ENCODE measurements around the gene EXOSC7. TPM values are rescaled to one million over a fixed set of nuclear protein-coding genes. Genes with fewer than 3 reads are reported as not detected.

The EXOSC7 gene
- total and polyA plus RNA-seq, 10 of the 15 experiments (the other 5 are each of a cell fraction or from before 2014, with no cell fraction given), result 58.0 to 193 (median 82.9) TPM

- no peak for TF ChIP-seq PRDM15 (CRISPR knock-in tag; IDR thresholded peaks at IDR 0.05)
- no peak for TF ChIP-seq JUND (IDR thresholded peaks at IDR 0.05; ENCODE audit: low read depth, low read length)
- no peak for TF ChIP-seq PAX5 (IDR thresholded peaks at IDR 0.05; ENCODE audit: borderline replicate concordance, low read depth, low read length)
- no peak for TF ChIP-seq SKIL (IDR thresholded peaks at IDR 0.05; ENCODE audit: low read depth, poor library complexity, severe bottlenecking)
Measured at GRCh38 chr3:45049807-45050206, 73.8 kb downstream of the EXOSC7 start (continued).

GRCh38 chr3:45051685-45052084 is 75.6 kb downstream of the EXOSC7 start:
- in situ Hi-C loops (cut with MboI), result no loop called here
- CTCF ChIA-PET, result interaction anchor here (0.6 to 12.6 kb wide), 3 partner anchors 10 to 1156 kb away, joined by 3 to 282 read pairs (median 5); no protein-coding TSS in a partner anchor
- Histone ChIP-seq H3K4me1 (ENCODE audit: control insufficient read depth, insufficient read depth, low read length) (no peaks in the 10 kb centered on the region), H3K27ac (ENCODE audit: control insufficient read depth, insufficient read depth) (no peak overlapping the region), H3K9ac (ENCODE audit: control insufficient read depth, insufficient read depth, low read length) (no peak overlapping the region), H3K9me3 (replicated peaks; ENCODE audit: control insufficient read depth, insufficient read depth, low read length) (no peaks in the 10 kb centered on the region), H3K27me3 (replicated peaks in 1 of 2; ENCODE audit: control insufficient read depth in 2 of 2, insufficient read depth in 2 of 2, low read length in 1 of 2) (no peaks in the 10 kb centered on the region), H3K79me2 (ENCODE audit: control insufficient read depth, insufficient read depth, low read length) (no peaks in the 10 kb centered on the region), H3K4me2 (ENCODE audit: control insufficient read depth, insufficient read depth) (no peak overlapping the region), H2AFZ (ENCODE audit: control insufficient read depth, low read depth, low read length) (no peak overlapping the region), H3K4me3 (no peak overlapping the region), H3K36me3 (ENCODE audit: control insufficient read depth in 2 of 2, insufficient read depth in 2 of 2, low read length in 1 of 2) (no peaks in the 10 kb centered on the region), H4K20me1 (ENCODE audit: control insufficient read depth, insufficient read depth) (no peaks in the 10 kb centered on the region)
- no peak for FAIRE-seq
- intact Hi-C loops (cut with micrococcal nuclease; ENCODE audit: unreplicated experiment), result no loop called here
- BruUV-seq (replicated peaks), result no TSS peak
- no peak for DNase-seq (ENCODE audit: low read depth, low spot score)
- WGBS (ENCODE audit: insufficient coverage, insufficient replicate concordance, low lambda C conversion rate, missing lambda C conversion rate), result 36% methylated on average over 6 of the region's 6 CpGs
- SMC1A ChIA-PET (ENCODE audit: uncharacterized antibody, unreplicated experiment), result interaction anchor here (1.0 to 2.2 kb wide), 4 partner anchors 9 to 158 kb away, joined by 3 to 12 read pairs (median 4); no protein-coding TSS in a partner anchor
- RAD21 ChIA-PET (ENCODE audit: unreplicated experiment), result interaction anchor here (1.4 kb wide), 1 partner anchor 9 kb away, joined by 4 read pairs; no protein-coding TSS in a partner anchor
- POLR2A ChIA-PET, result no interaction called here
- ATAC-seq, result no peak
- TF ChIP-seq ZSCAN29 (IDR thresholded peaks at IDR 0.05), result no peak
- no peak for TF ChIP-seq TAF1 (IDR thresholded peaks at IDR 0.05; ENCODE audit: borderline replicate concordance, low read depth, low read length)
- no peak for TF ChIP-seq BCL11A (IDR thresholded peaks at IDR 0.05; ENCODE audit: low read depth, low read length)
- no peak for TF ChIP-seq SMAD1 (IDR thresholded peaks at IDR 0.05; ENCODE audit: low read depth, partially characterized antibody)
- TF ChIP-seq HCFC1 (IDR thresholded peaks at IDR 0.05; ENCODE audit: low read length), result no peak
- no peak for TF ChIP-seq RB1 (IDR thresholded peaks at IDR 0.05; ENCODE audit: borderline replicate concordance)
- no peak for TF ChIP-seq RAD51 (IDR thresholded peaks at IDR 0.05)
- no peak for TF ChIP-seq BRCA1 (IDR thresholded peaks at IDR 0.05; ENCODE audit: low read depth, low read length)
- TF ChIP-seq PRDM15 (CRISPR knock-in tag; IDR thresholded peaks at IDR 0.05), result no peak

Measured in GM12878 (cell line).